ENCODE measurements around the gene ZNF320.
A peak's percentile ranks its signal among the peaks of the same experiment; 100 is the strongest.
"Not testable (repeated sequence)": the region's sequence is repeated elsewhere in the genome, so short reads cannot be mapped to it uniquely, and the experiment has no call there.

The ZNF320 gene

GRCh38 chr19:52897138-52897935, at the start of gene ZNF320:
Gene ZNF320, minus strand, starts transcription at chr19:52897635. Its CDS starts 7,380 bp downstream, at chr19:52890255.
- peak; percentile 80 to 81 for DNase-seq (ENCODE audit: low read depth in 1 of 2, low spot score in 1 of 2)

GRCh38 chr19:52946322-52947310, 49.2 kb upstream of the ZNF320 start:
- DNase-seq (ENCODE audit: low read depth in 1 of 2, low spot score in 1 of 2) = no peak

- DNase-seq (ENCODE audit: low read depth in 1 of 2, low spot score in 1 of 2) = no peak
These were observed 48.4 kb upstream of the ZNF320 start for GRCh38 chr19:52945652-52946321.

GRCh38 chr19:52944703-52945493, 47.5 kb upstream of the ZNF320 start:
- DNase-seq (ENCODE audit: low read depth in 1 of 2, low spot score in 1 of 2) = not testable (repeated sequence)

GRCh38 chr19:52943884-52944643, 46.6 kb upstream of the ZNF320 start:
- DNase-seq (ENCODE audit: low read depth in 1 of 2, low spot score in 1 of 2) = no peak

- DNase-seq (ENCODE audit: low read depth in 1 of 2, low spot score in 1 of 2) = no peak
These were observed 45.9 kb upstream of the ZNF320 start for GRCh38 chr19:52943134-52943883.

- peak; percentile 92 to 93 for DNase-seq (ENCODE audit: low read depth in 1 of 2, low spot score in 1 of 2)
These were observed 45.1 kb upstream of the ZNF320 start for GRCh38 chr19:52942386-52943133.

GRCh38 chr19:52941941-52942385, 44.5 kb upstream of the ZNF320 start:
- no peak for DNase-seq (ENCODE audit: low read depth in 1 of 2, low spot score in 1 of 2)

- not testable (repeated sequence) for DNase-seq (ENCODE audit: low read depth in 1 of 2, low spot score in 1 of 2)
These were observed 44.1 kb upstream of the ZNF320 start for GRCh38 chr19:52941523-52941922.

- not testable (repeated sequence) for DNase-seq (ENCODE audit: low read depth in 1 of 2, low spot score in 1 of 2)
These were observed 43.5 kb upstream of the ZNF320 start for GRCh38 chr19:52940905-52941304.

GRCh38 chr19:52938761-52939160, 41.3 kb upstream of the ZNF320 start:
- DNase-seq (ENCODE audit: low read depth in 1 of 2, low spot score in 1 of 2) = no peak

GRCh38 chr19:52936954-52937325, 39.5 kb upstream of the ZNF320 start:
- no peak for DNase-seq (ENCODE audit: low read depth in 1 of 2, low spot score in 1 of 2)

GRCh38 chr19:52936151-52936953, 38.9 kb upstream of the ZNF320 start:
- no peak for DNase-seq (ENCODE audit: low read depth in 1 of 2, low spot score in 1 of 2)

- no peak for DNase-seq (ENCODE audit: low read depth in 1 of 2, low spot score in 1 of 2)
These were observed 38.0 kb upstream of the ZNF320 start for GRCh38 chr19:52935434-52935833.

- DNase-seq (ENCODE audit: low read depth in 1 of 2, low spot score in 1 of 2) = not testable (repeated sequence)
These were observed 27.2 kb upstream of the ZNF320 start for GRCh38 chr19:52924641-52925040.

GRCh38 chr19:52923778-52924593, 26.6 kb upstream of the ZNF320 start:
- no peak for DNase-seq (ENCODE audit: low read depth in 1 of 2, low spot score in 1 of 2)

Data from stimulated activated CD4-positive, alpha-beta T cell treated with anti-CD3 and anti-CD28 coated beads, Interleukin-15, amount 100 ng/mL, for 1 hour (primary cell).